Activated CD4-positive, CD25-positive, alpha-beta regulatory T cell treated with anti-CD3 and anti-CD28 coated beads, Interleukin-2, amount 50 U/mL, for 24 hours (primary cell): Measurements from ENCODE around the gene MAPK8IP2.
A peak's percentile ranks its signal among the peaks of the same experiment; 100 is the strongest.
"Not testable (repeated sequence)": the region's sequence is repeated elsewhere in the genome, so short reads cannot be mapped to it uniquely, and the experiment has no call there.

ENCODE experiments used
- ATAC-seq, 2 donors: fragments of 150-1000 bp; cut with Tn5 transposase; one replicate each; pipeline ENCODE4 v1.10.0; 2021; ENCODE audit warnings: mild to moderate bottlenecking in 1 of 2, moderate library complexity in 1 of 2

Gene MAPK8IP2

GRCh38 chr22:50600967-50601668 is 525 bp downstream of the MAPK8IP2 start:
- no peak for ATAC-seq

- ATAC-seq: no peak
Observed at GRCh38 chr22:50601669-50602337, 1.2 kb downstream of the MAPK8IP2 start.

- ATAC-seq: no peak
Observed at GRCh38 chr22:50602338-50602700, 1.7 kb downstream of the MAPK8IP2 start.

- ATAC-seq: no peak
Observed at GRCh38 chr22:50603511-50604255, 3.1 kb downstream of the MAPK8IP2 start.

- no peak for ATAC-seq
Observed at GRCh38 chr22:50604256-50605001, 3.8 kb downstream of the MAPK8IP2 start.

- ATAC-seq: no peak
Observed at GRCh38 chr22:50605002-50605612, 4.5 kb downstream of the MAPK8IP2 start.

GRCh38 chr22:50605613-50606074 is 5.1 kb downstream of the MAPK8IP2 start:
- no peak for ATAC-seq

GRCh38 chr22:50606165-50606945 is 5.8 kb downstream of the MAPK8IP2 start:
- no peak for ATAC-seq

GRCh38 chr22:50606946-50607658 is 6.5 kb downstream of the MAPK8IP2 start:
- ATAC-seq: no peak

- no peak for ATAC-seq
Observed at GRCh38 chr22:50607659-50608020, 7.0 kb downstream of the MAPK8IP2 start.

GRCh38 chr22:50608058-50608840 is 7.7 kb downstream of the MAPK8IP2 start:
- not testable (repeated sequence) for ATAC-seq

GRCh38 chr22:50608996-50609395 is 8.4 kb downstream of the MAPK8IP2 start:
- no peak for ATAC-seq

GRCh38 chr22:50609599-50609998 is 9.0 kb downstream of the MAPK8IP2 start:
- ATAC-seq: no peak

GRCh38 chr22:50610041-50610451 is 9.5 kb downstream of the MAPK8IP2 start:
- no peak for ATAC-seq

- ATAC-seq: no peak
Observed at GRCh38 chr22:50610581-50610980, 10.0 kb downstream of the MAPK8IP2 start.

- ATAC-seq: no peak
Observed at GRCh38 chr22:50611341-50612060, 10.9 kb downstream of the MAPK8IP2 start.

- ATAC-seq: no peak
Observed at GRCh38 chr22:50612168-50612527, 11.6 kb downstream of the MAPK8IP2 start.

GRCh38 chr22:50612528-50613221 is 12.1 kb downstream of the MAPK8IP2 start:
- peak in 1 of 2 donors; percentile 43 for ATAC-seq
